ENCODE data around the gene SERTAD3. TPM values are rescaled to one million over a fixed set of nuclear protein-coding genes. Genes with fewer than 3 reads are reported as not detected.

Gene SERTAD3
- total and polyA plus RNA-seq, 2 of the 4 experiments (the other 2 are of a cell fraction) = 20.5 to 23.3 TPM

GRCh38 chr19:40396886-40397567 lies 47.1 kb downstream of the SERTAD3 start:
- no peaks in the 10 kb centered on the region for H3K4me1 ChIP-seq (ENCODE audit: control insufficient read depth, insufficient read depth, low read length)
- H2BK15ac ChIP-seq (ENCODE audit: low read depth, low read length) = no peak overlapping the region
- no peak overlapping the region for H4K5ac ChIP-seq (ENCODE audit: low read depth, low read length)
- no peak overlapping the region for H3K56ac ChIP-seq (ENCODE audit: extremely low read depth, insufficient read depth, low read length)
- no peak overlapping the region for H3K9ac ChIP-seq (ENCODE audit: low read depth, low read length)
- no peak for ATAC-seq (ENCODE audit: low read depth)
- in situ Hi-C loops (cut with MboI; ENCODE audit: low sequenced_read_pairs) (no loop called here), intact Hi-C loops (cut with micrococcal nuclease) (no loop called here), dilution Hi-C loops (cut with HindIII; ENCODE audit: low sequenced_read_pairs, unreplicated experiment) (no loop called here)
- TF ChIP-seq BHLHE40 (IDR thresholded peaks at IDR 0.05; ENCODE audit: low read depth, low read length) (no peak), RAD21 (IDR thresholded peaks at IDR 0.05; ENCODE audit: low read length) (no peak), SMC3 (IDR thresholded peaks at IDR 0.05; ENCODE audit: low read depth, low read length) (no peak), MAFK (IDR thresholded peaks at IDR 0.05; ENCODE audit: low read depth, low read length) (no peak), CTCF (conservative IDR thresholded peaks at IDR 0.05; ENCODE audit: low read depth, low read length) (no peak), MXI1 (IDR thresholded peaks at IDR 0.05; ENCODE audit: borderline replicate concordance, low read depth, low read length) (no peak), NFE2L2 (IDR thresholded peaks at IDR 0.05; ENCODE audit: low read depth, low read length) (no peak), CEBPB (IDR thresholded peaks at IDR 0.05; ENCODE audit: low read depth, low read length) (no peak), CHD1 (IDR thresholded peaks at IDR 0.05; ENCODE audit: low read depth, low read length) (no peak), RFX5 (IDR thresholded peaks at IDR 0.05; ENCODE audit: low read depth, low read length) (no peak), USF2 (IDR thresholded peaks at IDR 0.05; ENCODE audit: low read depth, low read length) (no peak), ELK1 (IDR thresholded peaks at IDR 0.05; ENCODE audit: borderline replicate concordance, low read depth, low read length) (no peak), FOS (IDR thresholded peaks at IDR 0.05; ENCODE audit: low read depth, low read length) (no peak), POLR2A (IDR thresholded peaks at IDR 0.05; ENCODE audit: low read depth, low read length) (no peak), RCOR1 (IDR thresholded peaks at IDR 0.05; ENCODE audit: insufficient replicate concordance, low read length) (no peak), MAZ (IDR thresholded peaks at IDR 0.05; ENCODE audit: borderline replicate concordance, low read depth, low read length) (no peak)
- no peak overlapping the region for H3K4ac ChIP-seq (ENCODE audit: low read depth, low read length)
- no peak overlapping the region for H3K14ac ChIP-seq (replicated peaks; ENCODE audit: low read depth, low read length)
- no peak overlapping the region for H3K4me3 ChIP-seq (ENCODE audit: insufficient read depth, low read depth, low read length)
- H3K23ac ChIP-seq (ENCODE audit: low read depth, low read length) = no peak overlapping the region
- CTCF ChIA-PET = no interaction called here
- H3K18ac ChIP-seq (ENCODE audit: low read depth, low read length) = no peak overlapping the region
- no peak overlapping the region for H2AK9ac ChIP-seq (replicated peaks; ENCODE audit: low read depth, low read length, poor library complexity)
- no peak overlapping the region for H2BK120ac ChIP-seq (ENCODE audit: low read depth, low read length)
- H2AK5ac ChIP-seq (ENCODE audit: low read depth, low read length) = no peak overlapping the region
- DNase-seq = no peak
- no peak overlapping the region for H3K4me2 ChIP-seq (ENCODE audit: low read depth, low read length)
- BruUV-seq (replicated peaks) = no TSS peak
- H3K9me3 ChIP-seq (ENCODE audit: control insufficient read depth, insufficient read depth, low read length) = no peaks in the 10 kb centered on the region
- no peak overlapping the region for H2BK20ac ChIP-seq (ENCODE audit: low read depth, low read length)
- H4K8ac ChIP-seq (ENCODE audit: low read depth in 2 of 2, low read length in 2 of 2) = no peak overlapping the region
- H3K79me1 ChIP-seq (ENCODE audit: low read depth in 1 of 2, low read length in 2 of 2) = 0 out of 4 replicates have a peak, but pooled peaks cover 0 to 3% of the 10 kb centered on the region in 2 experiments
- H3K27ac ChIP-seq (ENCODE audit: insufficient read depth, low read length) = no peak overlapping the region
- H3K36me3 ChIP-seq (ENCODE audit: control insufficient read depth, insufficient read depth, low read length) = no peaks in the 10 kb centered on the region
- no peak overlapping the region for H4K91ac ChIP-seq (ENCODE audit: insufficient read depth, low read depth, low read length)
- no peaks in the 10 kb centered on the region for H4K20me1 ChIP-seq (ENCODE audit: insufficient read depth, low read length)
- no peaks in the 10 kb centered on the region for H3K9me1 ChIP-seq (ENCODE audit: insufficient read depth, low read length)
- POLR2A ChIA-PET (ENCODE audit: unreplicated experiment) = interaction anchor here (0.6 kb wide), 1 partner anchor 961 kb away, joined by 3 read pairs; the partner anchor contains the start of gene RPS16
- no peak overlapping the region for H2AFZ ChIP-seq (replicated peaks; ENCODE audit: low read length, poor library complexity)
- no peaks in the 10 kb centered on the region for H3K27me3 ChIP-seq (ENCODE audit: control insufficient read depth, insufficient read depth, low read length)
- no peak overlapping the region for H2BK5ac ChIP-seq (ENCODE audit: low read depth, low read length, poor library complexity, severe bottlenecking)
- 85% methylated on average over 5 of the region's 20 CpGs; no CpG with 5 or more reads in 1 of the 2 experiments for WGBS, 2 experiments (ENCODE audit: extremely low coverage in 2 of 2, insufficient read length in 1 of 2)

All from IMR-90 (cell line).